Measurements from ENCODE around the gene KIF22.

KIF22 gene

DNA sequence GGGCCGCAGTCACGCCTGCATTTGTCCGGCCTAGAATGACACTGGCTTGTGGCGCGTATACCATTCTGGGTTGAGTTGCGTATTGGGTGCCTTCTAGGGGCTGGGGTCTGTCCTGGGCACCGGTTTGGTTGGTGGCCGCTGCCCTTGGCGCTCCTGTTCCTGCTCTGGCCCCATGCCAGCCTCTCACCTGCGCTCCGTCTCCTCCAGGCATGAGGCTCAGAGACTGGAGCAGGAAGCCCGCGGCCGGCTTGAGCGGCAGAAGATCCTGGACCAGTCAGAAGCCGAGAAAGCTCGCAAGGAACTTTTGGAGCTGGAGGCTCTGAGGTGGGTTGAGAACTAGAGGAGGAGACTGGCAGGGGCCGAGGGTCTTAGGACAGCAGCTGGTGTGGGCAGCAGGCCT, 55.1 kb downstream of the KIF22 start:
- Histone ChIP-seq H3K27ac (ENCODE audit: low read depth, low read length) (no peak overlapping the region), H3K27me3 (ENCODE audit: low read length) (no peaks in the 10 kb centered on the region), H3K4me2 (ENCODE audit: low read depth, low read length, poor library complexity, severe bottlenecking) (no peak overlapping the region), H3F3A (ENCODE audit: insufficient read depth) (no peaks in the 10 kb centered on the region), H4K20me1 (ENCODE audit: low read depth, low read length) (no peaks in the 10 kb centered on the region), H2AFZ (ENCODE audit: low read depth, low read length, severe bottlenecking) (no peak overlapping the region), H3K36me3 (ENCODE audit: low read length) (no peaks in the 10 kb centered on the region), H3K79me2 (ENCODE audit: insufficient read depth, low read length) (no peaks in the 10 kb centered on the region), H3K9me3 (ENCODE audit: insufficient read depth, low read length) (no peaks in the 10 kb centered on the region), H3K4me3 (ENCODE audit: insufficient read depth, low read length, poor library complexity, severe bottlenecking) (no peak overlapping the region), H3K9ac (ENCODE audit: low read length) (no peak overlapping the region), H3K9me2 (replicated peaks; ENCODE audit: insufficient read depth, low read length) (no peaks in the 10 kb centered on the region)
- no peak for TF ChIP-seq CTCF (IDR thresholded peaks at IDR 0.05; ENCODE audit: insufficient read depth, low read length, poor library complexity, severe bottlenecking)
- no peak for TF ChIP-seq EZH2phosphoT487 (conservative IDR thresholded peaks at IDR 0.05; ENCODE audit: low read length)

DNA sequence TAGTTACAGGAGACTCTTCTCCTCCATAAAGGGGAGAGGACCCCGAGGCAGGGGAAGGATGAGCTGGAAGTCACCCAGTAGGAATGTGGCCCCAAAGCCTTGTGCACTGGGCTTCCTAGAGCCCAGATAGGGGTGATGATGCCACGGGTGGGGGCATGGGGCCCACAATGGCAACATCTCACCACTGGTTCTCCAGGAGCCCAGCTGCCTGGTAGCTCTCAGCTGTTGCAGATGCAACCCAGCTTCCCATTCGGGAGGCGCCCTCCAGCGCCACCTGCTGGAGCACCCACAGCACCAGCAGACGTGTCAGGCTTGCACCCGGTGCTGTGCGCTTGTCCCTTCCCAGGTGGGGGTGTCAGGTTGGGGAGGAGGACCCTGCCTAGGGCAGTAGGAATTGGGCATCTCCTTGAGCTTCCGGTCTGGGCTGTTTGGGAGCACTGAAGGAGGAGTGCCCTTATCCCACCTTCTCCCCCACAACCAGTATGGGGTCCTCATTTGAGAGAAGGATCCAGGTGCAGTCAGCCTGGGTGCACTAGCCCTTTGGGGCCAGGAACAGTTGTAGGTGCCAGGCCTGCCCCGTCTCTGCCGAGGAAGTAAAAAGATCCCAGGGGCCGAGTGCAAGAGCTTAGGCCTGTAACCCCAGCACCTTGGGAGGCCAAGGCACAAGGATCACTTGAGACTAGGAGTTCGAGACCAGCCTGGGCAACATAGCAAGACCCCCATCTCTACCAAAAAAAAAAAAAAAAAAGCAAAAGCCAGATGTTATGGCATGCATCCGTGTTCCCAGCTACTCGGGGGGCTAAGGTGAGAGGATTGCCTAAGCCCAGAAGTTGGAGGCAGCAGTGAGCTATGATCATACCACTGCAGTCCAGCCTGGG, 58.1 kb downstream of the KIF22 start:
- Histone ChIP-seq H3K4me2 (ENCODE audit: low read depth, low read length, poor library complexity, severe bottlenecking) (no peak overlapping the region), H4K20me1 (ENCODE audit: low read depth, low read length) (no peaks in the 10 kb centered on the region), H3K9me3 (ENCODE audit: insufficient read depth, low read length) (no peaks in the 10 kb centered on the region), H3K9ac (ENCODE audit: low read length) (no peak overlapping the region), H2AFZ (ENCODE audit: low read depth, low read length, severe bottlenecking) (no peak overlapping the region), H3K27ac (ENCODE audit: low read depth, low read length) (no peak overlapping the region), H3K9me2 (replicated peaks; ENCODE audit: insufficient read depth, low read length) (no peaks in the 10 kb centered on the region), H3K36me3 (ENCODE audit: low read length) (no peaks in the 10 kb centered on the region), H3K4me3 (ENCODE audit: insufficient read depth, low read length, poor library complexity, severe bottlenecking) (no peak overlapping the region), H3F3A (ENCODE audit: insufficient read depth) (no peaks in the 10 kb centered on the region), H3K79me2 (ENCODE audit: insufficient read depth, low read length) (no peaks in the 10 kb centered on the region), H3K27me3 (ENCODE audit: low read length) (no peaks in the 10 kb centered on the region)
- TF ChIP-seq EZH2phosphoT487 (conservative IDR thresholded peaks at IDR 0.05; ENCODE audit: low read length) (no peak), CTCF (IDR thresholded peaks at IDR 0.05; ENCODE audit: insufficient read depth, low read length, poor library complexity, severe bottlenecking) (peak; percentile 81)

DNA sequence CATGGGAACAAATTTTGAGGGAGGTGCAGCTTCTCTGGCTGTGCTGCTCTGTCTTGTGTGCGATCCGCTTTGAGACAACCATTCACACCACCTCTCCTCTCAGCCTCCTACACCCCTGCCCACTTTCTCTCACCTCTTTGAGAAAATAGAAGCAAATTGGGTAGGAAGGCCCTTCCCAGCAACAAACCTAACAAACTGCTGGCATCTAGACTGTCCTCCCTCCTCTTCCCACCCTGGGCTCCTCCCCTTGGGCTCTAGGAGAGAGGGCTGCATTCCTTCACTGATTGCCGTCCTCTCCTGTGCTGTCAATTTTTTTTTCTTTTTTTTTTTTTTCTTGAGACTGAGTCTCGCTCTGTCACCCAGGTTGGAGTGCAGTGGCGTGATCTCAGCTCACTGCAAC, 59.0 kb downstream of the KIF22 start:
- no peak for TF ChIP-seq CTCF (IDR thresholded peaks at IDR 0.05; ENCODE audit: insufficient read depth, low read length, poor library complexity, severe bottlenecking)
- TF ChIP-seq EZH2phosphoT487 (conservative IDR thresholded peaks at IDR 0.05; ENCODE audit: low read length): no peak
- H3K9me3 ChIP-seq (ENCODE audit: insufficient read depth, low read length): no peaks in the 10 kb centered on the region
- H4K20me1 ChIP-seq (ENCODE audit: low read depth, low read length): no peaks in the 10 kb centered on the region
- H3K27me3 ChIP-seq (ENCODE audit: low read length): no peaks in the 10 kb centered on the region
- no peaks in the 10 kb centered on the region for H3F3A ChIP-seq (ENCODE audit: insufficient read depth)
- H3K36me3 ChIP-seq (ENCODE audit: low read length): no peaks in the 10 kb centered on the region
- no peaks in the 10 kb centered on the region for H3K79me2 ChIP-seq (ENCODE audit: insufficient read depth, low read length)
- no peak overlapping the region for H2AFZ ChIP-seq (ENCODE audit: low read depth, low read length, severe bottlenecking)
- H3K9ac ChIP-seq (ENCODE audit: low read length): no peak overlapping the region
- no peak overlapping the region for H3K27ac ChIP-seq (ENCODE audit: low read depth, low read length)
- H3K4me3 ChIP-seq (ENCODE audit: insufficient read depth, low read length, poor library complexity, severe bottlenecking): no peak overlapping the region
- H3K4me2 ChIP-seq (ENCODE audit: low read depth, low read length, poor library complexity, severe bottlenecking): no peak overlapping the region
- H3K9me2 ChIP-seq (replicated peaks; ENCODE audit: insufficient read depth, low read length): no peaks in the 10 kb centered on the region

Measured in SU-DHL-6 (cell line).